NCI-H146 treated with DMSO at 0.1 percent for 48 hours (cell line): ENCODE results near the gene CHRNG.
"Not testable (repeated sequence)": the region's sequence is repeated elsewhere in the genome, so short reads cannot be mapped to it uniquely, and the experiment has no call there.

Experiments used
- DNase-seq: peaks from one replicate; lab custom pipeline; 2025; ENCODE audit not compliant: unreplicated experiment; lab: John Stamatoyannopoulos, UW

CHRNG gene

GRCh38 chr2:232543491-232543890, 4.0 kb downstream of the CHRNG start:
- no peak for DNase-seq

- DNase-seq, result no peak
Measured at GRCh38 chr2:232543928-232544631, 4.6 kb downstream of the CHRNG start.

- no peak for DNase-seq
Measured at GRCh38 chr2:232544674-232545073, 5.2 kb downstream of the CHRNG start.

GRCh38 chr2:232545511-232546375, 6.3 kb downstream of the CHRNG start:
- no peak for DNase-seq

- no peak for DNase-seq
Measured at GRCh38 chr2:232547991-232548390, 8.5 kb downstream of the CHRNG start.

GRCh38 chr2:232549655-232550353, 10.3 kb downstream of the CHRNG start:
- no peak for DNase-seq

GRCh38 chr2:232550354-232551249, 11.1 kb downstream of the CHRNG start, which contains the start of the genes EIF4E2 and TIGD1:
EIF4E2 (plus strand) TSS chr2:232550689; CDS start chr2:232550725, 36 bp downstream.
TIGD1 (minus strand) TSS chr2:232550557; CDS start chr2:232549882, 675 bp downstream.
- peak; percentile 60 for DNase-seq

GRCh38 chr2:232551250-232551638, 11.8 kb downstream of the CHRNG start:
- DNase-seq, result no peak

GRCh38 chr2:232551776-232552175, 12.3 kb downstream of the CHRNG start:
- DNase-seq, result no peak

GRCh38 chr2:232556426-232556825, 16.9 kb downstream of the CHRNG start:
- no peak for DNase-seq

- no peak for DNase-seq
Measured at GRCh38 chr2:232562515-232563151, 23.1 kb downstream of the CHRNG start.

- no peak for DNase-seq
Measured at GRCh38 chr2:232563580-232563979, 24.1 kb downstream of the CHRNG start.

GRCh38 chr2:232567721-232568120, 28.2 kb downstream of the CHRNG start:
- DNase-seq, result no peak

- DNase-seq, result no peak
Measured at GRCh38 chr2:232568161-232568560, 28.7 kb downstream of the CHRNG start.

- no peak for DNase-seq
Measured at GRCh38 chr2:232569541-232569940, 30.0 kb downstream of the CHRNG start.

- not testable (repeated sequence) for DNase-seq
Measured at GRCh38 chr2:232570481-232570880, 31.0 kb downstream of the CHRNG start.

- no peak for DNase-seq
Measured at GRCh38 chr2:232571026-232571474, 31.6 kb downstream of the CHRNG start.

GRCh38 chr2:232573042-232573441, 33.5 kb downstream of the CHRNG start:
- DNase-seq, result no peak

- no peak for DNase-seq
Measured at GRCh38 chr2:232573771-232574435, 34.4 kb downstream of the CHRNG start.
